ENCODE results near the gene FAM184B. TPM values are rescaled to one million over a fixed set of nuclear protein-coding genes. Genes with fewer than 3 reads are reported as not detected.

The FAM184B gene
- total RNA-seq, 2 donors from 2014 or later: 0.19 to 0.94 TPM

GRCh38 chr4:17670423-17670822, 111.0 kb downstream of the FAM184B start:
- intact Hi-C loops (cut with DNase I): no loop called here
- H3K4me3 ChIP-seq: no peak overlapping the region
- H3K4me1 ChIP-seq: no peaks in the 10 kb centered on the region
- H3K27ac ChIP-seq: no peak overlapping the region
- no peaks in the 10 kb centered on the region for H3K36me3 ChIP-seq
- DNase-seq: no peak
- no peak overlapping the region for H3K9ac ChIP-seq (ENCODE audit: low read depth in 2 of 2, low read length in 2 of 2)
- no peaks in the 10 kb centered on the region for H3K9me3 ChIP-seq
- TF ChIP-seq, protein P1, sequence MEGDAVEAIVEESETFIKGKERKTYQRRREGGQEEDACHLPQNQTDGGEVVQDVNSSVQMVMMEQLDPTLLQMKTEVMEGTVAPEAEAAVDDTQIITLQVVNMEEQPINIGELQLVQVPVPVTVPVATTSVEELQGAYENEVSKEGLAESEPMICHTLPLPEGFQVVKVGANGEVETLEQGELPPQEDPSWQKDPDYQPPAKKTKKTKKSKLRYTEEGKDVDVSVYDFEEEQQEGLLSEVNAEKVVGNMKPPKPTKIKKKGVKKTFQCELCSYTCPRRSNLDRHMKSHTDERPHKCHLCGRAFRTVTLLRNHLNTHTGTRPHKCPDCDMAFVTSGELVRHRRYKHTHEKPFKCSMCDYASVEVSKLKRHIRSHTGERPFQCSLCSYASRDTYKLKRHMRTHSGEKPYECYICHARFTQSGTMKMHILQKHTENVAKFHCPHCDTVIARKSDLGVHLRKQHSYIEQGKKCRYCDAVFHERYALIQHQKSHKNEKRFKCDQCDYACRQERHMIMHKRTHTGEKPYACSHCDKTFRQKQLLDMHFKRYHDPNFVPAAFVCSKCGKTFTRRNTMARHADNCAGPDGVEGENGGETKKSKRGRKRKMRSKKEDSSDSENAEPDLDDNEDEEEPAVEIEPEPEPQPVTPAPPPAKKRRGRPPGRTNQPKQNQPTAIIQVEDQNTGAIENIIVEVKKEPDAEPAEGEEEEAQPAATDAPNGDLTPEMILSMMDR (IDR thresholded peaks at IDR 0.05): no peak
- H3K27me3 ChIP-seq: no peaks in the 10 kb centered on the region

GRCh38 chr4:17667653-17668201, 113.7 kb downstream of the FAM184B start:
- no peaks in the 10 kb centered on the region for H3K9me3 ChIP-seq
- H3K4me3 ChIP-seq: no peak overlapping the region
- H3K36me3 ChIP-seq: no peaks in the 10 kb centered on the region
- intact Hi-C loops (cut with DNase I): no loop called here
- no peaks in the 10 kb centered on the region for H3K4me1 ChIP-seq
- H3K27me3 ChIP-seq: no peaks in the 10 kb centered on the region
- H3K27ac ChIP-seq: no peak overlapping the region
- TF ChIP-seq, protein P1 (IDR thresholded peaks at IDR 0.05): no peak
- no peak overlapping the region for H3K9ac ChIP-seq (ENCODE audit: low read depth in 2 of 2, low read length in 2 of 2)
- no peak for DNase-seq

DNA sequence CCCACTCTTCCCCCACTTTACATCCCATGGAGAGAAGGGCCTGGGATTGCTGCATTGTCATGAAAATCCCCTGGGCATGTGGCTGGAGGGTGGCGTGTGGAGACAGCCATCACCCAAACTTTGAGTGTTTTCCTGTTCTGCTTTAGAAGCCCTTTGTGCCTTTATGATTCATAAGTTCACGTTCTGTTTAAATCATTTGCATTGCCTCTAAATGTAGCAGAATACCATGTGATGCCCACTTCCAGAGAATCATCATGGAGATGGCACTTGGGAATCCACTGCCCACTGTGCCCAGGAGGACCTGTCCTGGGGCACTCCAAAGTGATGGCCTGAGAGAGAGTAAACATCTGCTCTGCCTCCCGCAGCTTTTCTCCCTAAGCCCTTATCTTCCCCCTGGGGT, 114.2 kb downstream of the FAM184B start:
- no peaks in the 10 kb centered on the region for H3K9me3 ChIP-seq
- no peaks in the 10 kb centered on the region for H3K4me1 ChIP-seq
- no peak overlapping the region for H3K27ac ChIP-seq
- TF ChIP-seq, protein P1 (IDR thresholded peaks at IDR 0.05): no peak
- no peaks in the 10 kb centered on the region for H3K36me3 ChIP-seq
- no peak for DNase-seq
- no peak overlapping the region for H3K9ac ChIP-seq (ENCODE audit: low read depth in 2 of 2, low read length in 2 of 2)
- intact Hi-C loops (cut with DNase I): no loop called here
- no peaks in the 10 kb centered on the region for H3K27me3 ChIP-seq
- no peak overlapping the region for H3K4me3 ChIP-seq

GRCh38 chr4:17665852-17666251, 115.6 kb downstream of the FAM184B start:
- no peak overlapping the region for H3K9ac ChIP-seq (ENCODE audit: low read depth in 2 of 2, low read length in 2 of 2)
- no peak for DNase-seq
- intact Hi-C loops (cut with DNase I): no loop called here
- H3K36me3 ChIP-seq: no peaks in the 10 kb centered on the region
- TF ChIP-seq, protein P1 (IDR thresholded peaks at IDR 0.05): no peak
- no peaks in the 10 kb centered on the region for H3K9me3 ChIP-seq
- no peak overlapping the region for H3K4me3 ChIP-seq
- H3K4me1 ChIP-seq: no peaks in the 10 kb centered on the region
- no peak overlapping the region for H3K27ac ChIP-seq
- H3K27me3 ChIP-seq: no peaks in the 10 kb centered on the region

DNA sequence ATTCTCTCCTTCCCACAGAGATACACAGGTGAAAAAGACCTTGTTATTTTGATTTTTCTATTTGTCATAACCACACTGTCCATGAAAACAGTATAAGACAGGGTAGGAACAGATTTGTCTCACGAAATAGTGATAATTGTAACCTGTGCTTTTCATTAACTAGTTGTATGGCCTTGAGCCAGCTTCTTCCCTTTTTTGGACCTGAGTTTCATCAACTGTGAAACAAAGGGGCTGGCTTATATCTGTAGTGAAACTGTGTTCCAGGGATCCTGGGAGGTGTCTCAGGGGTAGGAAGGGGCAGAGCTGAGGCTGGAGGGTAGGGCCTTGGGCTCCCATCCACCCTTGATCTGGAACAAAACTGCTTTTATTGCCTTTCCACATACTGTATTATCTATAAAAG, 116.1 kb downstream of the FAM184B start:
- H3K9me3 ChIP-seq: no peaks in the 10 kb centered on the region
- no peak overlapping the region for H3K4me3 ChIP-seq
- H3K27me3 ChIP-seq: no peaks in the 10 kb centered on the region
- H3K9ac ChIP-seq (ENCODE audit: low read depth in 2 of 2, low read length in 2 of 2): no peak overlapping the region
- TF ChIP-seq, protein P1 (IDR thresholded peaks at IDR 0.05): no peak
- no peak overlapping the region for H3K27ac ChIP-seq
- no peaks in the 10 kb centered on the region for H3K36me3 ChIP-seq
- no peaks in the 10 kb centered on the region for H3K4me1 ChIP-seq
- intact Hi-C loops (cut with DNase I): no loop called here
- DNase-seq: no peak
